ENCODE results near the gene WDFY2. TPM values are rescaled to one million over a fixed set of nuclear protein-coding genes. Genes with fewer than 3 reads are reported as not detected.

The WDFY2 gene
- polyA plus RNA-seq, 1 donor from 2014 or later = 5.3 TPM

DNA sequence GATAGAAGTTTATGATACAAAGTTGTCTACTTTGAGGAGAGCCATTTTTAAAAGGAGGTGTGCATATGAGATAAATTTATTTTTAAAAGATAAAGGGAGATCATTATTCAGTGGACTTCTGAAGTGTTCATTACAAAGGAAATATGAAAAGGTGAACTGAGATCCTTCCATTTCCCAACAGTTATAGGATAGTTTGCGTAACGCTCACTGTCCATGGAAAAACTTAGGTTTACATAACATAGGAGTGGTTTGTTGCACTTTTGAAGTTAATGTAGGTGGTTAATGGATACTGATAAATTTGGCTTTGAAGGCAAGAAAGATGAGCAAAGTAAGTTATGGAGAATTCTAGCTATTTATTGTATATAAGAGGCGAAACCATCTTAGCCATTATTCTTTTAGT is 92.5 kb downstream of the WDFY2 start:
- Histone ChIP-seq H3K36me3 (ENCODE audit: insufficient read depth, low read length) (no peaks in the 10 kb centered on the region), H3K27me3 (ENCODE audit: insufficient read depth, low read depth, low read length) (no peaks in the 10 kb centered on the region), H4K20me1 (ENCODE audit: insufficient read depth) (no peaks in the 10 kb centered on the region), H3F3A (ENCODE audit: insufficient read depth, low read length, poor library complexity, severe bottlenecking) (no peaks in the 10 kb centered on the region), H3K27ac (ENCODE audit: low read length) (no peak overlapping the region), H3K9me3 (ENCODE audit: low read length) (no peaks in the 10 kb centered on the region), H2AFZ (ENCODE audit: low read depth, low read length) (no peak overlapping the region), H3K79me2 (replicated peaks; ENCODE audit: insufficient read depth, low read length) (peaks cover 12% of the 10 kb centered on the region), H3K9me2 (ENCODE audit: insufficient read depth, low read length) (no peaks in the 10 kb centered on the region), H3K4me2 (ENCODE audit: low read length) (no peak overlapping the region), H3K4me3 (ENCODE audit: low read length) (no peak overlapping the region), H3K9ac (ENCODE audit: low read length) (no peak overlapping the region)
- no peak for TF ChIP-seq MXI1 (conservative IDR thresholded peaks at IDR 0.05; ENCODE audit: poor library complexity, severe bottlenecking)
- no peak for TF ChIP-seq SMC3 (conservative IDR thresholded peaks at IDR 0.05; ENCODE audit: poor library complexity)
- no peak for TF ChIP-seq TAF1 (IDR thresholded peaks at IDR 0.05; ENCODE audit: low read depth)
- no peak for TF ChIP-seq RAD21 (conservative IDR thresholded peaks at IDR 0.05)
- no peak for TF ChIP-seq EZH2 (IDR thresholded peaks at IDR 0.05; ENCODE audit: borderline replicate concordance, insufficient read depth, low read length, poor library complexity, severe bottlenecking)
- TF ChIP-seq, protein P1, sequence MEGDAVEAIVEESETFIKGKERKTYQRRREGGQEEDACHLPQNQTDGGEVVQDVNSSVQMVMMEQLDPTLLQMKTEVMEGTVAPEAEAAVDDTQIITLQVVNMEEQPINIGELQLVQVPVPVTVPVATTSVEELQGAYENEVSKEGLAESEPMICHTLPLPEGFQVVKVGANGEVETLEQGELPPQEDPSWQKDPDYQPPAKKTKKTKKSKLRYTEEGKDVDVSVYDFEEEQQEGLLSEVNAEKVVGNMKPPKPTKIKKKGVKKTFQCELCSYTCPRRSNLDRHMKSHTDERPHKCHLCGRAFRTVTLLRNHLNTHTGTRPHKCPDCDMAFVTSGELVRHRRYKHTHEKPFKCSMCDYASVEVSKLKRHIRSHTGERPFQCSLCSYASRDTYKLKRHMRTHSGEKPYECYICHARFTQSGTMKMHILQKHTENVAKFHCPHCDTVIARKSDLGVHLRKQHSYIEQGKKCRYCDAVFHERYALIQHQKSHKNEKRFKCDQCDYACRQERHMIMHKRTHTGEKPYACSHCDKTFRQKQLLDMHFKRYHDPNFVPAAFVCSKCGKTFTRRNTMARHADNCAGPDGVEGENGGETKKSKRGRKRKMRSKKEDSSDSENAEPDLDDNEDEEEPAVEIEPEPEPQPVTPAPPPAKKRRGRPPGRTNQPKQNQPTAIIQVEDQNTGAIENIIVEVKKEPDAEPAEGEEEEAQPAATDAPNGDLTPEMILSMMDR (IDR thresholded peaks at IDR 0.05; ENCODE audit: poor library complexity, severe bottlenecking) = no peak
- TF ChIP-seq POLR2AphosphoS5 (IDR thresholded peaks at IDR 0.05) = no peak
- TF ChIP-seq EP300 (conservative IDR thresholded peaks at IDR 0.05; ENCODE audit: poor library complexity, severe bottlenecking) = no peak
- TF ChIP-seq, protein P2, sequence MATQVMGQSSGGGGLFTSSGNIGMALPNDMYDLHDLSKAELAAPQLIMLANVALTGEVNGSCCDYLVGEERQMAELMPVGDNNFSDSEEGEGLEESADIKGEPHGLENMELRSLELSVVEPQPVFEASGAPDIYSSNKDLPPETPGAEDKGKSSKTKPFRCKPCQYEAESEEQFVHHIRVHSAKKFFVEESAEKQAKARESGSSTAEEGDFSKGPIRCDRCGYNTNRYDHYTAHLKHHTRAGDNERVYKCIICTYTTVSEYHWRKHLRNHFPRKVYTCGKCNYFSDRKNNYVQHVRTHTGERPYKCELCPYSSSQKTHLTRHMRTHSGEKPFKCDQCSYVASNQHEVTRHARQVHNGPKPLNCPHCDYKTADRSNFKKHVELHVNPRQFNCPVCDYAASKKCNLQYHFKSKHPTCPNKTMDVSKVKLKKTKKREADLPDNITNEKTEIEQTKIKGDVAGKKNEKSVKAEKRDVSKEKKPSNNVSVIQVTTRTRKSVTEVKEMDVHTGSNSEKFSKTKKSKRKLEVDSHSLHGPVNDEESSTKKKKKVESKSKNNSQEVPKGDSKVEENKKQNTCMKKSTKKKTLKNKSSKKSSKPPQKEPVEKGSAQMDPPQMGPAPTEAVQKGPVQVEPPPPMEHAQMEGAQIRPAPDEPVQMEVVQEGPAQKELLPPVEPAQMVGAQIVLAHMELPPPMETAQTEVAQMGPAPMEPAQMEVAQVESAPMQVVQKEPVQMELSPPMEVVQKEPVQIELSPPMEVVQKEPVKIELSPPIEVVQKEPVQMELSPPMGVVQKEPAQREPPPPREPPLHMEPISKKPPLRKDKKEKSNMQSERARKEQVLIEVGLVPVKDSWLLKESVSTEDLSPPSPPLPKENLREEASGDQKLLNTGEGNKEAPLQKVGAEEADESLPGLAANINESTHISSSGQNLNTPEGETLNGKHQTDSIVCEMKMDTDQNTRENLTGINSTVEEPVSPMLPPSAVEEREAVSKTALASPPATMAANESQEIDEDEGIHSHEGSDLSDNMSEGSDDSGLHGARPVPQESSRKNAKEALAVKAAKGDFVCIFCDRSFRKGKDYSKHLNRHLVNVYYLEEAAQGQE (IDR thresholded peaks at IDR 0.05; ENCODE audit: borderline replicate concordance) = no peak

DNA sequence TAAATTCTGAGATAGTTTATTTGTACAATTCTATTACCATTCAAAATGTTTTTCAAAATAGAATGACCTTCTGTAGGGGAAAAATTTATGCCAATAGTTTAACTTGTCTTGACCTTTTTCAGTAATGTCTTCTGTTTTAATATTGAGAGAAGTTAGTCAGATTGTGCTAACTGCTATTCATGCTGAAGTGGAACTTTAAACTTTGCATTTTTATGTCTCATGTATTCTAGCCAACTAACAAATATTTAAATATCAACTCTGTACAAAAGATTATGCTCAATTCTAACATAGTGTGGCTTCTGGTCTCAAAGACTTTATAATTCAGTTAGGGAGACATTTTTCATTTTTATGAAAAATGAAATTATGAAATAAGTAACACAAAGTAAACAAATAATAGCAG is 94.2 kb downstream of the WDFY2 start:
- no peaks in the 10 kb centered on the region for H3K9me3 ChIP-seq (ENCODE audit: low read length)
- no peak overlapping the region for H3K4me2 ChIP-seq (ENCODE audit: low read length)
- H3K36me3 ChIP-seq (ENCODE audit: insufficient read depth, low read length) = no peaks in the 10 kb centered on the region
- no peak overlapping the region for H3K27ac ChIP-seq (ENCODE audit: low read length)
- H3K4me3 ChIP-seq (ENCODE audit: low read length) = no peak overlapping the region
- no peaks in the 10 kb centered on the region for H3K9me2 ChIP-seq (ENCODE audit: insufficient read depth, low read length)
- TF ChIP-seq MXI1 (conservative IDR thresholded peaks at IDR 0.05; ENCODE audit: poor library complexity, severe bottlenecking) = no peak
- no peak for TF ChIP-seq POLR2AphosphoS5 (IDR thresholded peaks at IDR 0.05)
- no peak for TF ChIP-seq EZH2 (IDR thresholded peaks at IDR 0.05; ENCODE audit: borderline replicate concordance, insufficient read depth, low read length, poor library complexity, severe bottlenecking)
- no peak for TF ChIP-seq RAD21 (conservative IDR thresholded peaks at IDR 0.05)
- TF ChIP-seq, protein P2 (IDR thresholded peaks at IDR 0.05; ENCODE audit: borderline replicate concordance) = no peak
- TF ChIP-seq SMC3 (conservative IDR thresholded peaks at IDR 0.05; ENCODE audit: poor library complexity) = no peak
- TF ChIP-seq TAF1 (IDR thresholded peaks at IDR 0.05; ENCODE audit: low read depth) = no peak
- TF ChIP-seq EP300 (conservative IDR thresholded peaks at IDR 0.05; ENCODE audit: poor library complexity, severe bottlenecking) = no peak
- TF ChIP-seq, protein P1 (IDR thresholded peaks at IDR 0.05; ENCODE audit: poor library complexity, severe bottlenecking) = no peak
- no peaks in the 10 kb centered on the region for H4K20me1 ChIP-seq (ENCODE audit: insufficient read depth)
- H3F3A ChIP-seq (ENCODE audit: insufficient read depth, low read length, poor library complexity, severe bottlenecking) = no peaks in the 10 kb centered on the region
- no peak overlapping the region for H2AFZ ChIP-seq (ENCODE audit: low read depth, low read length)
- H3K79me2 ChIP-seq (replicated peaks; ENCODE audit: insufficient read depth, low read length) = peaks cover 10% of the 10 kb centered on the region
- no peak overlapping the region for H3K9ac ChIP-seq (ENCODE audit: low read length)
- H3K27me3 ChIP-seq (ENCODE audit: insufficient read depth, low read depth, low read length) = no peaks in the 10 kb centered on the region
